OCI-LY1 (cell line): ENCODE results near the gene TNFRSF21.

Experiments used
- EZH2 ChIP-seq: fragments of 200-600 bp; sonication (generic), shearing (Covaris generic); IDR thresholded peaks from 2 replicates; pipeline ENCODE4 v1.8.0; 2017; ENCODE audit warnings: borderline replicate concordance, mixed run types, mild to moderate bottlenecking, antibody characterized with exemption, low read length, moderate library complexity, mixed read lengths
- TF ChIP-seq, protein P1 (sequence below): fragments of 200-600 bp; sonication (generic), shearing (Covaris generic); IDR thresholded peaks from 2 replicates; pipeline ENCODE4 v1.5.1; 2017; ENCODE audit warnings: mild to moderate bottlenecking, antibody characterized with exemption, low read length, moderate library complexity, mixed read lengths

DNA sequence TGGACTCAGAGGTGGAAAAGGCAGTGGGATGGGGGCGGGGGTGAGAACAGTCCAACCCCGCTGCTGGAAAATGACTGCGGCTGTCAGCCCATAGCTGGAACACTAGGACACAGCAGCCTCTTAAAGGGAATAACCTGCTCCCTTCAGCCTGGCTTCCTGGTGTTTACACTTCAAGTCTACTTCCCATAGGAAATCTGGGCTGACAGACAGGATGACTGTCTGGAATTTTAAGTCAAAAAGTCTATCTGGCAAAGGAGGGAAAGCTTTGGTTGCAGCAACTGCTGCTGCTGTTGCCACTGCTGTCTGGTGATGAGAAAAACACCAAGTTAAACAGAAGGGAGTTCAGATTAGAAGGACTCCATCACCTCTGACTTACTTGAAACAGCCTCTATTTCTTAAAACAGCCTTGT lies 44.9 kb downstream of the TNFRSF21 start:
- TF ChIP-seq, protein P1, sequence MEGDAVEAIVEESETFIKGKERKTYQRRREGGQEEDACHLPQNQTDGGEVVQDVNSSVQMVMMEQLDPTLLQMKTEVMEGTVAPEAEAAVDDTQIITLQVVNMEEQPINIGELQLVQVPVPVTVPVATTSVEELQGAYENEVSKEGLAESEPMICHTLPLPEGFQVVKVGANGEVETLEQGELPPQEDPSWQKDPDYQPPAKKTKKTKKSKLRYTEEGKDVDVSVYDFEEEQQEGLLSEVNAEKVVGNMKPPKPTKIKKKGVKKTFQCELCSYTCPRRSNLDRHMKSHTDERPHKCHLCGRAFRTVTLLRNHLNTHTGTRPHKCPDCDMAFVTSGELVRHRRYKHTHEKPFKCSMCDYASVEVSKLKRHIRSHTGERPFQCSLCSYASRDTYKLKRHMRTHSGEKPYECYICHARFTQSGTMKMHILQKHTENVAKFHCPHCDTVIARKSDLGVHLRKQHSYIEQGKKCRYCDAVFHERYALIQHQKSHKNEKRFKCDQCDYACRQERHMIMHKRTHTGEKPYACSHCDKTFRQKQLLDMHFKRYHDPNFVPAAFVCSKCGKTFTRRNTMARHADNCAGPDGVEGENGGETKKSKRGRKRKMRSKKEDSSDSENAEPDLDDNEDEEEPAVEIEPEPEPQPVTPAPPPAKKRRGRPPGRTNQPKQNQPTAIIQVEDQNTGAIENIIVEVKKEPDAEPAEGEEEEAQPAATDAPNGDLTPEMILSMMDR, result no peak
- no peak for TF ChIP-seq EZH2
